Astrocyte (in vitro differentiated cells and primary cell): ENCODE data around the gene FGD2. TPM values are rescaled to one million over a fixed set of nuclear protein-coding genes. Genes with fewer than 3 reads are reported as not detected.

Experiments
- DNase-seq: peaks from one replicate; pipeline ENCODE4 v3.0.0-alpha.2; 2010; ENCODE audit warnings: low read depth
- FAIRE-seq: peaks from 2 replicates; lab custom pipeline; 2011; peaks lifted over from hg19 to GRCh38; lab: Jason Lieb, UNC
- H2AFZ ChIP-seq: 2 replicates; pipeline ENCODE4 v1.6.0; 2012; ENCODE audit warnings: low read depth, low read length, inconsistent platforms
- H3K27ac ChIP-seq: 2 replicates; pipeline ENCODE4 v1.5.1; 2011; ENCODE audit warnings: low read depth, low read length, inconsistent platforms
- H3K27me3 ChIP-seq: 2 replicates; pipeline ENCODE4 v1.6.0; 2011; ENCODE audit warnings: low read length, inconsistent platforms; ENCODE audit not compliant: insufficient read depth
- H3K36me3 ChIP-seq: 2 replicates; pipeline ENCODE4 v1.5.1; 2011; ENCODE audit warnings: low read length, inconsistent platforms; ENCODE audit not compliant: insufficient read depth
- H3K4me1 ChIP-seq: 2 replicates; pipeline ENCODE4 v1.5.1; 2011; ENCODE audit warnings: low read length, inconsistent platforms; ENCODE audit not compliant: insufficient read depth
- H3K4me2 ChIP-seq: 2 replicates; pipeline ENCODE4 v1.6.0; 2012; ENCODE audit warnings: low read length, inconsistent platforms
- H3K4me3 ChIP-seq: 2 replicates; pipeline ENCODE4 v1.5.1; 2011; ENCODE audit warnings: low read depth, mild to moderate bottlenecking, low read length, inconsistent platforms; ENCODE audit not compliant: insufficient read depth
- H3K79me2 ChIP-seq: 2 replicates; pipeline ENCODE4 v1.6.0; 2012; ENCODE audit warnings: mild to moderate bottlenecking, low read length, inconsistent platforms; ENCODE audit not compliant: insufficient read depth
- H3K9ac ChIP-seq: 2 replicates; pipeline ENCODE4 v1.6.0; 2012; ENCODE audit warnings: mild to moderate bottlenecking, low read length, inconsistent platforms
- H3K9me3 ChIP-seq: 2 replicates; pipeline ENCODE4 v1.5.1; 2012; ENCODE audit warnings: low read depth, mild to moderate bottlenecking, low read length, inconsistent platforms; ENCODE audit not compliant: insufficient read depth
- H4K20me1 ChIP-seq: 2 replicates; pipeline ENCODE4 v1.6.0; 2012; ENCODE audit warnings: low read length, inconsistent platforms; ENCODE audit not compliant: insufficient read depth
- H3K27ac Mint-ChIP-seq: one replicate; pipeline ENCODE4 v1.8.0; 2021; ENCODE audit warnings: mild to moderate bottlenecking, mixed read lengths; ENCODE audit not compliant: unreplicated experiment
- H3K27me3 Mint-ChIP-seq: one replicate; pipeline ENCODE4 v1.8.0; 2021; ENCODE audit warnings: low read depth, mixed read lengths; ENCODE audit not compliant: unreplicated experiment
- H3K36me3 Mint-ChIP-seq: one replicate; pipeline ENCODE4 v1.8.0; 2021; ENCODE audit warnings: low read depth, mixed read lengths; ENCODE audit not compliant: unreplicated experiment
- H3K4me1 Mint-ChIP-seq: one replicate; pipeline ENCODE4 v1.8.0; 2021; ENCODE audit warnings: low read depth, mixed read lengths; ENCODE audit not compliant: unreplicated experiment
- H3K4me3 Mint-ChIP-seq: one replicate; pipeline ENCODE4 v1.8.0; 2021; ENCODE audit warnings: mild to moderate bottlenecking, moderate library complexity, mixed read lengths; ENCODE audit not compliant: unreplicated experiment
- H3K9me3 Mint-ChIP-seq: one replicate; pipeline ENCODE4 v1.8.0; 2021; ENCODE audit warnings: mild to moderate bottlenecking, mixed read lengths; ENCODE audit not compliant: unreplicated experiment
- CTCF ChIP-seq: IDR thresholded peaks from 2 replicates; pipeline ENCODE4 v1.5.1; 2011; ENCODE audit warnings: low read depth, mild to moderate bottlenecking, inconsistent platforms, low read length, moderate library complexity; ENCODE audit not compliant: insufficient read depth
- EZH2 ChIP-seq: IDR thresholded peaks from 2 replicates; pipeline ENCODE4 v1.6.1; 2012; ENCODE audit warnings: mild to moderate bottlenecking, low read length, inconsistent platforms; ENCODE audit not compliant: insufficient read depth
- total RNA-seq: library from RNA; stranded (reverse); gene quantifications from 2 replicates; pipeline ENCODE4 v1.2.1, GENCODE V29; 2021

FGD2 gene
- total RNA-seq, 1 donor from 2014 or later, result not detected

GRCh38 chr6:36997811-36998722 is 7.4 kb upstream of the FGD2 start:
- Mint-ChIP-seq H3K4me1 (peaks cover 1% of the 10 kb centered on the region), H3K27ac (no peak overlapping the region), H3K36me3 (peaks cover 1% of the 10 kb centered on the region), H3K9me3 (no peaks in the 10 kb centered on the region), H3K4me3 (no peak overlapping the region), H3K27me3 (peaks cover 23% of the 10 kb centered on the region)
- Histone ChIP-seq H3K4me3 (no peak overlapping the region), H3K9ac (no peak overlapping the region), H3K9me3 (no peaks in the 10 kb centered on the region), H3K27me3 (peaks cover 7% of the 10 kb centered on the region), H2AFZ (no peak overlapping the region), H3K4me2 (no peak overlapping the region), H3K36me3 (no peaks in the 10 kb centered on the region), H4K20me1 (no peaks in the 10 kb centered on the region), H3K27ac (no peak overlapping the region), H3K4me1 (no peaks in the 10 kb centered on the region), H3K79me2 (no peaks in the 10 kb centered on the region)
- DNase-seq, result no peak
- FAIRE-seq, result no peak
- no peak for TF ChIP-seq EZH2
- TF ChIP-seq CTCF, result no peak

- Mint-ChIP-seq H3K36me3 (peaks cover 1% of the 10 kb centered on the region), H3K4me3 (no peak overlapping the region), H3K27me3 (peaks cover 23% of the 10 kb centered on the region), H3K27ac (no peak overlapping the region), H3K9me3 (no peaks in the 10 kb centered on the region), H3K4me1 (peaks cover 1% of the 10 kb centered on the region)
- Histone ChIP-seq H3K79me2 (no peaks in the 10 kb centered on the region), H2AFZ (no peak overlapping the region), H3K9me3 (no peaks in the 10 kb centered on the region), H3K27me3 (peaks cover 7% of the 10 kb centered on the region), H3K9ac (no peak overlapping the region), H4K20me1 (no peaks in the 10 kb centered on the region), H3K4me1 (no peaks in the 10 kb centered on the region), H3K36me3 (no peaks in the 10 kb centered on the region), H3K4me3 (no peak overlapping the region), H3K4me2 (no peak overlapping the region), H3K27ac (no peak overlapping the region)
- FAIRE-seq, result no peak
- no peak for TF ChIP-seq CTCF
- TF ChIP-seq EZH2, result no peak
- no peak for DNase-seq
Observed at GRCh38 chr6:36998723-36999038, 6.8 kb upstream of the FGD2 start.
